HCT116 (cell line): ENCODE results near the gene TRAF3.

ENCODE experiments used
- CEBPB ChIP-seq: IDR thresholded peaks from 2 replicates; pipeline ENCODE4 v1.6.1; 2012; ENCODE audit warnings: low read depth
- CTCF ChIP-seq, 3 experiments: fragments of 200-600 bp in 1 of 3; sonication (generic) in 1 of 3; IDR thresholded peaks in 2 of 3; conservative IDR thresholded peaks in 1 of 3; 2 replicates each; pipeline ENCODE4 v1.5.1; 2012 to 2017; ENCODE audit warnings: low read depth in 2 of 3, low read length in 2 of 3, antibody characterized with exemption in 1 of 3, borderline replicate concordance in 1 of 3, control low read depth in 1 of 3, mild to moderate bottlenecking in 1 of 3, mixed read lengths in 1 of 3, mixed run types in 1 of 3, moderate library complexity in 1 of 3; ENCODE audit not compliant: insufficient read depth in 1 of 3
- EZH2 ChIP-seq: fragments of 200-600 bp; sonication (generic); IDR thresholded peaks from 2 replicates; pipeline ENCODE4 v1.6.1; 2017; ENCODE audit warnings: antibody characterized with exemption, mixed run types
- MAX ChIP-seq: IDR thresholded peaks from 2 replicates; pipeline ENCODE4 v1.6.1; 2012
- POLR2A ChIP-seq: IDR thresholded peaks from 2 replicates; pipeline ENCODE4 v1.7.0; 2011; ENCODE audit warnings: borderline replicate concordance; ENCODE audit not compliant: insufficient read depth, insufficient read length; ENCODE audit errors: extremely low read depth
- POLR2AphosphoS5 ChIP-seq: IDR thresholded peaks from 2 replicates; pipeline ENCODE4 v1.6.1; 2011; ENCODE audit warnings: mild to moderate bottlenecking, low read depth, low read length, moderate library complexity
- RAD21 ChIP-seq: IDR thresholded peaks from 2 replicates; pipeline ENCODE4 v1.6.1; 2012; ENCODE audit warnings: low read depth, mild to moderate bottlenecking
- YY1 ChIP-seq: IDR thresholded peaks from 2 replicates; pipeline ENCODE4 v1.6.1; 2011; ENCODE audit warnings: low read length, low read depth, moderate library complexity, mild to moderate bottlenecking; ENCODE audit not compliant: insufficient replicate concordance; ENCODE audit errors: extremely low read depth

- TF ChIP-seq MAX = no peak
- no peak for TF ChIP-seq CTCF (IDR thresholded peaks at IDR 0.05 in 2 of 3, conservative IDR thresholded peaks at IDR 0.05 in 1 of 3; ENCODE audit: borderline replicate concordance in 1 of 3, insufficient read depth in 1 of 3, low read depth in 2 of 3, low read length in 2 of 3)
- TF ChIP-seq RAD21 = no peak
- TF ChIP-seq POLR2AphosphoS5 = no peak
- no peak for TF ChIP-seq CEBPB
- no peak for TF ChIP-seq POLR2A
- no peak for TF ChIP-seq YY1
- no peak for TF ChIP-seq EZH2
Measured at GRCh38 chr14:102810523-102810922, 33.3 kb downstream of the TRAF3 start.
